Measurements from ENCODE around the gene GRPEL2.

GRPEL2 gene

GRCh38 chr5:149345147-149345891, at the start of gene GRPEL2:
Gene GRPEL2, plus strand, starts transcription at chr5:149345499. Its CDS starts 41 bp downstream, at chr5:149345540.
- peak within 1 kb of the TSS; percentile 87 to 91 for H3K4me3 ChIP-seq (ENCODE audit: low read length in 2 of 2)
- no peaks in the 10 kb centered on the region for H3K27me3 ChIP-seq (ENCODE audit: control insufficient read depth in 2 of 2, insufficient read depth in 2 of 2, low read length in 2 of 2)
- H3K9ac ChIP-seq (ENCODE audit: low read depth in 1 of 2, low read length in 2 of 2) = peak within 1 kb of the TSS; percentile 71 to 78
- peaks cover 19 to 25% of the 10 kb centered on the region in 2 donors for H3K36me3 ChIP-seq (ENCODE audit: control insufficient read depth in 2 of 2, insufficient read depth in 2 of 2, low read length in 2 of 2)
- H3K9me3 ChIP-seq (ENCODE audit: control insufficient read depth in 2 of 2, low read length in 2 of 2) = no peaks in the 10 kb centered on the region
- H3K4me1 ChIP-seq (ENCODE audit: control insufficient read depth in 2 of 2, insufficient read depth in 2 of 2, low read length in 2 of 2) = peaks cover 6 to 12% of the 10 kb centered on the region in 2 donors
- peak within 1 kb of the TSS; percentile 72 to 81 for H3K27ac ChIP-seq (ENCODE audit: low read depth in 2 of 2, low read length in 2 of 2)

DNA sequence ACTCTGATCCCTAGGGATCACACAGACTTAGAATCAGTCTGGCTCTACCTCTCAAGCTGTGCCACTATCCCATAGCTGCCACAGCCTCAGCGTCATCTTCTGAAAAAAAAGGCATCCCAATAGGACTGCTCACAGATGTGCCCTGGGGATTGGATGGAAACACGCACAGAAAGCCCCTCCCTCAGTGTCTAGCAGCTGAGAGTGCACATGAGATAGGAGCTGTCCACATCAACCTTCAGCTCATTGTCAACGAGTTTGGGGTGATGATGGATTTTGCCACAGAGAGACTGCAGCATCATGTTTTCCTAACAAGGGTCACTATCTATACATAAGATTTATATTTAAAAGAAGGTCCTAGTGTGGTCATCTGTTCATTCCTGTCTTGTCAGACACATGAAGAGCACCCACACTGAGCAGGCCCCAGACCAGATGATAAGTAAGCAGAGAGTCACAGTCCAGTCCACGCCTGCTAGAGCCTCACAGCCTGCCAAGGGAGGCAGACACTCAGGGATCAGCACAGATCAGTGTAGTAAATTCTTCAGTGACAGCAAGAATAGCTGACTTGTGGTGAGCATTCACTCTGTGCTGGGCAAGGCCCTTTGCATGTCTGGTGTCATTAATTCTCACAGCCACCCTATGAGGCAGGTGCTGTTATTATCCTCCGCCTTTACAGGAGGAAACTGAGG, 47.8 kb upstream of the GRPEL2 start:
- H3K27ac ChIP-seq (ENCODE audit: low read depth in 2 of 2, low read length in 2 of 2) = no peak overlapping the region
- H3K4me1 ChIP-seq (ENCODE audit: control insufficient read depth in 2 of 2, insufficient read depth in 2 of 2, low read length in 2 of 2) = no peaks in the 10 kb centered on the region
- H3K9me3 ChIP-seq (ENCODE audit: control insufficient read depth in 2 of 2, low read length in 2 of 2) = no peaks in the 10 kb centered on the region
- H3K27me3 ChIP-seq (ENCODE audit: control insufficient read depth in 2 of 2, insufficient read depth in 2 of 2, low read length in 2 of 2) = no peaks in the 10 kb centered on the region
- no peak overlapping the region for H3K4me3 ChIP-seq (ENCODE audit: low read length in 2 of 2)
- no peaks in the 10 kb centered on the region for H3K36me3 ChIP-seq (ENCODE audit: control insufficient read depth in 2 of 2, insufficient read depth in 2 of 2, low read length in 2 of 2)
- no peak overlapping the region for H3K9ac ChIP-seq (ENCODE audit: low read depth in 1 of 2, low read length in 2 of 2)

GRCh38 chr5:149298163-149298562, 47.1 kb upstream of the GRPEL2 start:
- Histone ChIP-seq H3K9me3 (ENCODE audit: control insufficient read depth in 2 of 2, low read length in 2 of 2) (no peaks in the 10 kb centered on the region), H3K4me3 (ENCODE audit: low read length in 2 of 2) (no peak overlapping the region), H3K9ac (ENCODE audit: low read depth in 1 of 2, low read length in 2 of 2) (no peak overlapping the region), H3K27me3 (ENCODE audit: control insufficient read depth in 2 of 2, insufficient read depth in 2 of 2, low read length in 2 of 2) (no peaks in the 10 kb centered on the region), H3K36me3 (ENCODE audit: control insufficient read depth in 2 of 2, insufficient read depth in 2 of 2, low read length in 2 of 2) (no peaks in the 10 kb centered on the region), H3K27ac (ENCODE audit: low read depth in 2 of 2, low read length in 2 of 2) (no peak overlapping the region), H3K4me1 (ENCODE audit: control insufficient read depth in 2 of 2, insufficient read depth in 2 of 2, low read length in 2 of 2) (no peaks in the 10 kb centered on the region)

GRCh38 chr5:149298842-149299404, 46.4 kb upstream of the GRPEL2 start:
- peak overlapping the region in 1 of 2 donors; percentile 12 for H3K27ac ChIP-seq (ENCODE audit: low read depth in 2 of 2, low read length in 2 of 2)
- H3K27me3 ChIP-seq (ENCODE audit: control insufficient read depth in 2 of 2, insufficient read depth in 2 of 2, low read length in 2 of 2) = no peaks in the 10 kb centered on the region
- no peak overlapping the region for H3K9ac ChIP-seq (ENCODE audit: low read depth in 1 of 2, low read length in 2 of 2)
- H3K4me3 ChIP-seq (ENCODE audit: low read length in 2 of 2) = no peak overlapping the region
- no peaks in the 10 kb centered on the region for H3K9me3 ChIP-seq (ENCODE audit: control insufficient read depth in 2 of 2, low read length in 2 of 2)
- no peaks in the 10 kb centered on the region for H3K4me1 ChIP-seq (ENCODE audit: control insufficient read depth in 2 of 2, insufficient read depth in 2 of 2, low read length in 2 of 2)
- H3K36me3 ChIP-seq (ENCODE audit: control insufficient read depth in 2 of 2, insufficient read depth in 2 of 2, low read length in 2 of 2) = no peaks in the 10 kb centered on the region

- Histone ChIP-seq H3K4me3 (ENCODE audit: low read length in 2 of 2) (no peak overlapping the region), H3K9me3 (ENCODE audit: control insufficient read depth in 2 of 2, low read length in 2 of 2) (no peaks in the 10 kb centered on the region), H3K4me1 (ENCODE audit: control insufficient read depth in 2 of 2, insufficient read depth in 2 of 2, low read length in 2 of 2) (no peaks in the 10 kb centered on the region), H3K27ac (ENCODE audit: low read depth in 2 of 2, low read length in 2 of 2) (peak overlapping the region in 1 of 2 donors; percentile 12), H3K9ac (ENCODE audit: low read depth in 1 of 2, low read length in 2 of 2) (no peak overlapping the region), H3K36me3 (ENCODE audit: control insufficient read depth in 2 of 2, insufficient read depth in 2 of 2, low read length in 2 of 2) (no peaks in the 10 kb centered on the region), H3K27me3 (ENCODE audit: control insufficient read depth in 2 of 2, insufficient read depth in 2 of 2, low read length in 2 of 2) (no peaks in the 10 kb centered on the region)
Observed at GRCh38 chr5:149299451-149300054, 45.7 kb upstream of the GRPEL2 start.

DNA sequence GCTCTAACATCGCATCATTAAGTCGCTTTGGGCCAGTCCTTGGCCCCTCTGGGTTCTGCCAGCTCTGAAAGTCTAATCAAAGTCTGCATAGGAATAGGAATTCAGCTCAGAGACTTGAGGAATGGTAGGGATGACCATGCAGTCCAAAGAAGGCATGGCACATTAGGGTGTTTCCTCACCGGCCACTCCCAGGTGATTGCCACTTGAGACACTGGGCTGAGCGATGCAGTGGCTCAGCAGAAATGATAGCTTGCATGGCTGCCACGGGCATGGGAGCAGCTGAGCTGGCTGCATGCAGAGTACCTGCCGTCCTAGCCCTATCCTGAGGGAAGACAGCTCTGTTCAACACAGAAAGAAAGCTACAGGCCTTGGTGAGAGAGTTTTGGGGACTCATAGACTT, 44.9 kb upstream of the GRPEL2 start:
- H3K4me1 ChIP-seq (ENCODE audit: control insufficient read depth in 2 of 2, insufficient read depth in 2 of 2, low read length in 2 of 2) = no peaks in the 10 kb centered on the region
- no peak overlapping the region for H3K27ac ChIP-seq (ENCODE audit: low read depth in 2 of 2, low read length in 2 of 2)
- H3K36me3 ChIP-seq (ENCODE audit: control insufficient read depth in 2 of 2, insufficient read depth in 2 of 2, low read length in 2 of 2) = no peaks in the 10 kb centered on the region
- H3K4me3 ChIP-seq (ENCODE audit: low read length in 2 of 2) = no peak overlapping the region
- H3K27me3 ChIP-seq (ENCODE audit: control insufficient read depth in 2 of 2, insufficient read depth in 2 of 2, low read length in 2 of 2) = no peaks in the 10 kb centered on the region
- H3K9ac ChIP-seq (ENCODE audit: low read depth in 1 of 2, low read length in 2 of 2) = no peak overlapping the region
- no peaks in the 10 kb centered on the region for H3K9me3 ChIP-seq (ENCODE audit: control insufficient read depth in 2 of 2, low read length in 2 of 2)

- no peaks in the 10 kb centered on the region for H3K9me3 ChIP-seq (ENCODE audit: control insufficient read depth in 2 of 2, low read length in 2 of 2)
- H3K4me1 ChIP-seq (ENCODE audit: control insufficient read depth in 2 of 2, insufficient read depth in 2 of 2, low read length in 2 of 2) = no peaks in the 10 kb centered on the region
- no peak overlapping the region for H3K27ac ChIP-seq (ENCODE audit: low read depth in 2 of 2, low read length in 2 of 2)
- H3K36me3 ChIP-seq (ENCODE audit: control insufficient read depth in 2 of 2, insufficient read depth in 2 of 2, low read length in 2 of 2) = no peaks in the 10 kb centered on the region
- H3K27me3 ChIP-seq (ENCODE audit: control insufficient read depth in 2 of 2, insufficient read depth in 2 of 2, low read length in 2 of 2) = no peaks in the 10 kb centered on the region
- H3K4me3 ChIP-seq (ENCODE audit: low read length in 2 of 2) = no peak overlapping the region
- H3K9ac ChIP-seq (ENCODE audit: low read depth in 1 of 2, low read length in 2 of 2) = no peak overlapping the region
Observed at GRCh38 chr5:149301049-149301743, 44.1 kb upstream of the GRPEL2 start.

DNA sequence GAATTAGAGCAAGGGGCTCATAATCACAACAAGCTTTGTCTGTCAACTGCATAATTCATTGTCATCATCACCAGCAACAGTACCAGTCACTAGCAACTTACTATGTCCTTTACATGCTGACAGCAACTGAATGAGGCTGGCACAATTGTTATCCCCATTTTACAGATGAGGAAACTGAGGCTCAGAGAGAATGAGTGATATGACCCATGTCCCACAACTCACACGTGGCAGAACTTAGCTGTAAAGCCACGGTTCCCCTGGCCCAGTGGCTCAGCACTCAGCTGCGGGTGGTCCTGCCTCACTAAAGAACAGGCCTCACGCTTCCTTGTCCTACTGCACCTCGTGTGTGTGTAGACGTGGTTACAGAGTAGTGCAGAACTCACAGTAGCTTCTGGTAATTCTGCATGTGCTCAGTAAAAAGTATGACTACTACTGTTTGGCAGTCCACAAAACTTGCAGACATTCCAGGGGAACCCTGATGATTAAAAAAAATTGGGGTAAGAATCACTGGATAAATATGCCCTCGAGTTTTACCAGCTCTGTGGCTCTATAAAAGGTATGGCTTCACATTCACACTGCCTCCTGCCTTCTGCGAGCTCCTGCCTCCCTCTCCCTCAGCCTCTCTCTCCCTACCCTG, 43.4 kb upstream of the GRPEL2 start:
- H3K36me3 ChIP-seq (ENCODE audit: control insufficient read depth in 2 of 2, insufficient read depth in 2 of 2, low read length in 2 of 2) = no peaks in the 10 kb centered on the region
- H3K9me3 ChIP-seq (ENCODE audit: control insufficient read depth in 2 of 2, low read length in 2 of 2) = no peaks in the 10 kb centered on the region
- no peaks in the 10 kb centered on the region for H3K4me1 ChIP-seq (ENCODE audit: control insufficient read depth in 2 of 2, insufficient read depth in 2 of 2, low read length in 2 of 2)
- no peak overlapping the region for H3K27ac ChIP-seq (ENCODE audit: low read depth in 2 of 2, low read length in 2 of 2)
- no peaks in the 10 kb centered on the region for H3K27me3 ChIP-seq (ENCODE audit: control insufficient read depth in 2 of 2, insufficient read depth in 2 of 2, low read length in 2 of 2)
- H3K4me3 ChIP-seq (ENCODE audit: low read length in 2 of 2) = no peak overlapping the region
- no peak overlapping the region for H3K9ac ChIP-seq (ENCODE audit: low read depth in 1 of 2, low read length in 2 of 2)

- Histone ChIP-seq H3K36me3 (ENCODE audit: control insufficient read depth in 2 of 2, insufficient read depth in 2 of 2, low read length in 2 of 2) (no peaks in the 10 kb centered on the region), H3K27me3 (ENCODE audit: control insufficient read depth in 2 of 2, insufficient read depth in 2 of 2, low read length in 2 of 2) (no peaks in the 10 kb centered on the region), H3K27ac (ENCODE audit: low read depth in 2 of 2, low read length in 2 of 2) (no peak overlapping the region), H3K4me1 (ENCODE audit: control insufficient read depth in 2 of 2, insufficient read depth in 2 of 2, low read length in 2 of 2) (no peaks in the 10 kb centered on the region), H3K9ac (ENCODE audit: low read depth in 1 of 2, low read length in 2 of 2) (no peak overlapping the region), H3K9me3 (ENCODE audit: control insufficient read depth in 2 of 2, low read length in 2 of 2) (no peaks in the 10 kb centered on the region), H3K4me3 (ENCODE audit: low read length in 2 of 2) (no peak overlapping the region)
Observed at GRCh38 chr5:149302641-149303040, 42.7 kb upstream of the GRPEL2 start.
